ENCODE results near the gene FLYWCH1.
"Not testable (repeated sequence)": the region's sequence is repeated elsewhere in the genome, so short reads cannot be mapped to it uniquely, and the experiment has no call there.

Gene FLYWCH1

GRCh38 chr16:2927010-2927646, 15.4 kb downstream of the FLYWCH1 start:
- peaks cover 0 to 27% (median 19%) of the 10 kb centered on the region in 4 experiments for H3K36me3 ChIP-seq (ENCODE audit: control insufficient read depth in 4 of 4, insufficient read depth in 4 of 4, low read length in 3 of 4)
- H3K4me1 ChIP-seq (ENCODE audit: control extremely low read depth in 1 of 4, control insufficient read depth in 4 of 4, insufficient read depth in 4 of 4, low read length in 3 of 4), result peaks cover 0 to 7% (median 5%) of the 10 kb centered on the region in 4 experiments
- no peaks in the 10 kb centered on the region for H3K27me3 ChIP-seq (replicated peaks in 2 of 5; ENCODE audit: control insufficient read depth in 4 of 5, insufficient read depth in 5 of 5, low read length in 4 of 5)
- POLR2A ChIA-PET, result no interaction called here
- H3K9me3 ChIP-seq (ENCODE audit: control extremely low read depth in 1 of 5, control insufficient read depth in 4 of 5, insufficient read depth in 2 of 5, low read depth in 1 of 5, low read length in 4 of 5), result no peaks in the 10 kb centered on the region
- H3K27ac ChIP-seq (ENCODE audit: insufficient read depth in 1 of 2, low read depth in 1 of 2, low read length in 2 of 2, poor library complexity in 1 of 2, severe bottlenecking in 2 of 2), result no peak overlapping the region
- DNase-seq, result peak; percentile 90 to 92 (median 91)
- peak overlapping the region in 1 of 7 experiments; percentile 61 for H3K4me3 ChIP-seq (ENCODE audit: control insufficient read depth in 1 of 7, extremely low read depth in 1 of 7, insufficient read depth in 4 of 7, low read depth in 2 of 7, low read length in 6 of 7)
- WGBS (ENCODE audit: insufficient coverage), result 15% methylated on average over 12 of the region's 19 CpGs
- CTCF ChIA-PET, result interaction anchor here (0.5 to 1.8 kb wide), 24 partner anchors 8 to 619 kb away, joined by 3 to 11 read pairs (median 4); no protein-coding TSS in a partner anchor

DNA sequence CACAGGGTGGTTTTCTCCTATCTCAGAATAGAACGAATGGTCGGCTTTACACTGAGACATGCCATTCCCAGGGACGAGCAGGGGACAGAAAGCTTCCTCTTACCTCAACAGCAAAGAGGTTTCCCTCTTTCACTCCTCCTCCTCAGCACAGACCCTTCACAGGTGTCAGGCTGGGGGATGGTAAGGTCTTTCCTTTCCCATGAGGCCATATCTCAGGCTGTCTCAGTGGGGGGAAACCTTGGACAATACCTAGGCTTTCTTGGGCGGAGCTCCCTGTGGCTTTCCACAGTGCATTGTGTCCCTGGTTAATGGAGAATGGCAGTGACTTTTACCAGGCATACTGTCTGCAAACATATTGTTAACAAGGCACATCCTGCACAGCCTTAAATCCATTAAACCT, 16.4 kb downstream of the FLYWCH1 start:
- CTCF ChIA-PET; H3K4me3 ChIP-seq (ENCODE audit: control insufficient read depth in 1 of 7, extremely low read depth in 1 of 7, insufficient read depth in 4 of 7, low read depth in 2 of 7, low read length in 6 of 7); H3K4me1 ChIP-seq (ENCODE audit: control extremely low read depth in 1 of 4, control insufficient read depth in 4 of 4, insufficient read depth in 4 of 4, low read length in 3 of 4); DNase-seq; H3K9me3 ChIP-seq (ENCODE audit: control extremely low read depth in 1 of 5, control insufficient read depth in 4 of 5, insufficient read depth in 2 of 5, low read depth in 1 of 5, low read length in 4 of 5); H3K27me3 ChIP-seq (replicated peaks in 2 of 5; ENCODE audit: control insufficient read depth in 4 of 5, insufficient read depth in 5 of 5, low read length in 4 of 5); H3K27ac ChIP-seq (ENCODE audit: insufficient read depth in 1 of 2, low read depth in 1 of 2, low read length in 2 of 2, poor library complexity in 1 of 2, severe bottlenecking in 2 of 2); POLR2A ChIA-PET: not testable (repeated sequence)
- WGBS (ENCODE audit: insufficient coverage), result 80% methylated on average over 3 of the region's 4 CpGs
- peaks cover 0 to 26% (median 15%) of the 10 kb centered on the region in 4 experiments for H3K36me3 ChIP-seq (ENCODE audit: control insufficient read depth in 4 of 4, insufficient read depth in 4 of 4, low read length in 3 of 4)

- no peaks in the 10 kb centered on the region for H3K27me3 ChIP-seq (replicated peaks in 2 of 5; ENCODE audit: control insufficient read depth in 4 of 5, insufficient read depth in 5 of 5, low read length in 4 of 5)
- POLR2A ChIA-PET, result no interaction called here
- peaks cover 0 to 7% (median 5%) of the 10 kb centered on the region in 4 experiments for H3K4me1 ChIP-seq (ENCODE audit: control extremely low read depth in 1 of 4, control insufficient read depth in 4 of 4, insufficient read depth in 4 of 4, low read length in 3 of 4)
- no peak overlapping the region for H3K27ac ChIP-seq (ENCODE audit: insufficient read depth in 1 of 2, low read depth in 1 of 2, low read length in 2 of 2, poor library complexity in 1 of 2, severe bottlenecking in 2 of 2)
- CTCF ChIA-PET, result interaction anchor here (2.2 kb wide), 1 partner anchor 11 kb away, joined by 11 read pairs; no protein-coding TSS in a partner anchor
- H3K4me3 ChIP-seq (ENCODE audit: control insufficient read depth in 1 of 7, extremely low read depth in 1 of 7, insufficient read depth in 4 of 7, low read depth in 2 of 7, low read length in 6 of 7), result no peak overlapping the region
- H3K9me3 ChIP-seq (ENCODE audit: control extremely low read depth in 1 of 5, control insufficient read depth in 4 of 5, insufficient read depth in 2 of 5, low read depth in 1 of 5, low read length in 4 of 5), result no peaks in the 10 kb centered on the region
- H3K36me3 ChIP-seq (ENCODE audit: control insufficient read depth in 4 of 4, insufficient read depth in 4 of 4, low read length in 3 of 4), result peaks cover 0 to 32% (median 18%) of the 10 kb centered on the region in 4 experiments
- no peak for DNase-seq
- 95% methylated on average over 11 of the region's 11 CpGs for WGBS (ENCODE audit: insufficient coverage)
Observed at GRCh38 chr16:2928796-2929195, 17.1 kb downstream of the FLYWCH1 start.

GRCh38 chr16:2929693-2930092, 18.0 kb downstream of the FLYWCH1 start:
- Histone ChIP-seq H3K4me1 (ENCODE audit: control extremely low read depth in 1 of 4, control insufficient read depth in 4 of 4, insufficient read depth in 4 of 4, low read length in 3 of 4) (peaks cover 0 to 7% (median 5%) of the 10 kb centered on the region in 4 experiments), H3K4me3 (ENCODE audit: control insufficient read depth in 1 of 7, extremely low read depth in 1 of 7, insufficient read depth in 4 of 7, low read depth in 2 of 7, low read length in 6 of 7) (no peak overlapping the region), H3K27ac (ENCODE audit: insufficient read depth in 1 of 2, low read depth in 1 of 2, low read length in 2 of 2, poor library complexity in 1 of 2, severe bottlenecking in 2 of 2) (no peak overlapping the region), H3K9me3 (ENCODE audit: control extremely low read depth in 1 of 5, control insufficient read depth in 4 of 5, insufficient read depth in 2 of 5, low read depth in 1 of 5, low read length in 4 of 5) (no peaks in the 10 kb centered on the region), H3K27me3 (replicated peaks in 2 of 5; ENCODE audit: control insufficient read depth in 4 of 5, insufficient read depth in 5 of 5, low read length in 4 of 5) (no peaks in the 10 kb centered on the region), H3K36me3 (ENCODE audit: control insufficient read depth in 4 of 4, insufficient read depth in 4 of 4, low read length in 3 of 4) (peaks cover 0 to 37% (median 22%) of the 10 kb centered on the region in 4 experiments)
- ChIA-PET POLR2A (no interaction called here), CTCF (interaction anchor here (1.6 to 2.2 kb wide), 2 partner anchors 10 to 90 kb away, joined by 4 to 11 read pairs; no protein-coding TSS in a partner anchor)
- WGBS (ENCODE audit: insufficient coverage), result 98% methylated on average over 13 of the region's 14 CpGs
- no peak for DNase-seq

DNA sequence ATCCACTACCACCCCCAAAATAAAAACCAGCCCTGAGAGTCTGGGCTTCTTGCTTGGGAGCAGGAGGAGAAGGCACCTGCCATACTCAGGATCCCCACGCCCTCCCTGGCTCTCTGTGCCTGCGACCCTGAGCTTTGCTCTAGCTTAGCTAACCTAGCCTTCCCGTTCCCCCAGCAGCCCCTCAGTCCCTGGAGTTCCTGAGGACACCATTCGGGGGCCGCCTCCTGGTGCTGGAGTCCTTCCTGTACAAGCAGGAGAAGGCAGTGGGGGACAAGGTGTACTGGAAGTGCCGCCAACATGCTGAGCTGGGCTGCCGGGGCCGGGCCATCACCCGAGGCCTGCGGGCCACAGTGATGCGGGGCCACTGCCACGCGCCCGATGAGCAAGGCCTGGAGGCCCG, 18.5 kb downstream of the FLYWCH1 start:
- no peaks in the 10 kb centered on the region for H3K27me3 ChIP-seq (replicated peaks in 2 of 5; ENCODE audit: control insufficient read depth in 4 of 5, insufficient read depth in 5 of 5, low read length in 4 of 5)
- ChIA-PET POLR2A (no interaction called here), CTCF (interaction anchor here (1.6 to 2.2 kb wide), 2 partner anchors 10 to 91 kb away, joined by 4 to 11 read pairs; no protein-coding TSS in a partner anchor)
- no peak for DNase-seq
- peaks cover 0 to 6% (median 5%) of the 10 kb centered on the region in 4 experiments for H3K4me1 ChIP-seq (ENCODE audit: control extremely low read depth in 1 of 4, control insufficient read depth in 4 of 4, insufficient read depth in 4 of 4, low read length in 3 of 4)
- no peaks in the 10 kb centered on the region for H3K9me3 ChIP-seq (ENCODE audit: control extremely low read depth in 1 of 5, control insufficient read depth in 4 of 5, insufficient read depth in 2 of 5, low read depth in 1 of 5, low read length in 4 of 5)
- 98% methylated on average over 14 of the region's 15 CpGs for WGBS (ENCODE audit: insufficient coverage)
- H3K36me3 ChIP-seq (ENCODE audit: control insufficient read depth in 4 of 4, insufficient read depth in 4 of 4, low read length in 3 of 4), result peaks cover 0 to 40% (median 23%) of the 10 kb centered on the region in 4 experiments
- H3K27ac ChIP-seq (ENCODE audit: insufficient read depth in 1 of 2, low read depth in 1 of 2, low read length in 2 of 2, poor library complexity in 1 of 2, severe bottlenecking in 2 of 2), result no peak overlapping the region
- H3K4me3 ChIP-seq (ENCODE audit: control insufficient read depth in 1 of 7, extremely low read depth in 1 of 7, insufficient read depth in 4 of 7, low read depth in 2 of 7, low read length in 6 of 7), result no peak overlapping the region

- H3K4me3 ChIP-seq (ENCODE audit: control insufficient read depth in 1 of 7, extremely low read depth in 1 of 7, insufficient read depth in 4 of 7, low read depth in 2 of 7, low read length in 6 of 7); H3K27ac ChIP-seq (ENCODE audit: insufficient read depth in 1 of 2, low read depth in 1 of 2, low read length in 2 of 2, poor library complexity in 1 of 2, severe bottlenecking in 2 of 2); H3K9me3 ChIP-seq (ENCODE audit: control extremely low read depth in 1 of 5, control insufficient read depth in 4 of 5, insufficient read depth in 2 of 5, low read depth in 1 of 5, low read length in 4 of 5); DNase-seq; H3K4me1 ChIP-seq (ENCODE audit: control extremely low read depth in 1 of 4, control insufficient read depth in 4 of 4, insufficient read depth in 4 of 4, low read length in 3 of 4); H3K27me3 ChIP-seq (replicated peaks in 2 of 5; ENCODE audit: control insufficient read depth in 4 of 5, insufficient read depth in 5 of 5, low read length in 4 of 5); POLR2A ChIA-PET: not testable (repeated sequence)
- CTCF ChIA-PET, result interaction anchor here (1.6 kb wide), 1 partner anchor 92 kb away, joined by 4 read pairs; no protein-coding TSS in a partner anchor
- WGBS (ENCODE audit: insufficient coverage), result 90% methylated on average over 10 of the region's 13 CpGs
- H3K36me3 ChIP-seq (ENCODE audit: control insufficient read depth in 4 of 4, insufficient read depth in 4 of 4, low read length in 3 of 4), result peaks cover 0 to 47% (median 27%) of the 10 kb centered on the region in 4 experiments
Observed at GRCh38 chr16:2931231-2931914, 19.6 kb downstream of the FLYWCH1 start.

DNA sequence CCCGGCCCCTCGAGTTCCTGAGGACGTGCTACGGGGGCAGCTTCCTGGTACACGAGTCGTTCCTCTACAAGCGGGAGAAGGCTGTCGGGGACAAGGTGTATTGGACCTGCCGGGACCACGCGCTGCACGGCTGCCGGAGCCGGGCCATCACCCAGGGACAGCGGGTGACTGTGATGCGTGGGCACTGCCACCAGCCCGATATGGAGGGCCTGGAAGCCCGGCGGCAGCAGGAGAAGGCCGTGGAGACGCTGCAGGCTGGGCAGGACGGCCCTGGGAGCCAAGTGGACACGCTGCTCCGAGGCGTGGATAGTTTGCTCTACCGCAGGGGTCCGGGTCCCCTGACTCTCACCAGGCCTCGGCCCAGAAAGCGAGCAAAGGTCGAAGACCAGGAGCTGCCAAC, 21.4 kb downstream of the FLYWCH1 start:
- H3K27me3 ChIP-seq (replicated peaks in 2 of 5; ENCODE audit: control insufficient read depth in 4 of 5, insufficient read depth in 5 of 5, low read length in 4 of 5), result no peaks in the 10 kb centered on the region
- H3K4me3 ChIP-seq (ENCODE audit: control insufficient read depth in 1 of 7, extremely low read depth in 1 of 7, insufficient read depth in 4 of 7, low read depth in 2 of 7, low read length in 6 of 7), result no peak overlapping the region
- ChIA-PET POLR2A (no interaction called here), CTCF (interaction anchor here (0.7 kb wide), 1 partner anchor 23 kb away, joined by 3 read pairs; no protein-coding TSS in a partner anchor)
- no peak overlapping the region for H3K27ac ChIP-seq (ENCODE audit: insufficient read depth in 1 of 2, low read depth in 1 of 2, low read length in 2 of 2, poor library complexity in 1 of 2, severe bottlenecking in 2 of 2)
- 96% methylated on average over 30 of the region's 30 CpGs for WGBS (ENCODE audit: insufficient coverage)
- peaks cover 0 to 65% (median 41%) of the 10 kb centered on the region in 4 experiments for H3K36me3 ChIP-seq (ENCODE audit: control insufficient read depth in 4 of 4, insufficient read depth in 4 of 4, low read length in 3 of 4)
- no peaks in the 10 kb centered on the region for H3K9me3 ChIP-seq (ENCODE audit: control extremely low read depth in 1 of 5, control insufficient read depth in 4 of 5, insufficient read depth in 2 of 5, low read depth in 1 of 5, low read length in 4 of 5)
- no peaks in the 10 kb centered on the region for H3K4me1 ChIP-seq (ENCODE audit: control extremely low read depth in 1 of 4, control insufficient read depth in 4 of 4, insufficient read depth in 4 of 4, low read length in 3 of 4)
- no peak for DNase-seq

Measured in common myeloid progenitor, CD34-positive (primary cell).